Subcutaneous adipose tissue (tissue), 4 donors: ENCODE results near the gene ACSM3. TPM values are rescaled to one million over a fixed set of nuclear protein-coding genes. Genes with fewer than 3 reads are reported as not detected.

ENCODE experiments used
- CTCF ChIP-seq: fragments of 450-650 bp; IDR thresholded peaks from one replicate; pipeline ENCODE4 v1.5.1; 2016; ENCODE audit warnings: low read depth, mild to moderate bottlenecking, control low read depth, antibody characterized with exemption, moderate library complexity
- total RNA-seq, 4 donors: library from RNA; depleted of rRNA; stranded (reverse); fragments of >200 nt; gene quantifications; one replicate each; pipeline ENCODE4 v1.1.0, GENCODE V29; 2016

ACSM3 gene
- total RNA-seq, 4 donors from 2014 or later, result 0.66 to 4.4 (median 1.6) TPM

GRCh38 chr16:20762404-20763123, 1.2 kb upstream of the ACSM3 start:
- no peak for TF ChIP-seq CTCF

- no peak for TF ChIP-seq CTCF
Observed at GRCh38 chr16:20765732-20766131, 1.9 kb downstream of the ACSM3 start.

- no peak for TF ChIP-seq CTCF
Observed at GRCh38 chr16:20766294-20766693, 2.5 kb downstream of the ACSM3 start.

GRCh38 chr16:20767577-20767976, 3.8 kb downstream of the ACSM3 start:
- TF ChIP-seq CTCF, result no peak

- no peak for TF ChIP-seq CTCF
Observed at GRCh38 chr16:20768121-20768520, 4.3 kb downstream of the ACSM3 start.

GRCh38 chr16:20768818-20769217, 5.0 kb downstream of the ACSM3 start:
- TF ChIP-seq CTCF, result no peak

- no peak for TF ChIP-seq CTCF
Observed at GRCh38 chr16:20773679-20774078, 9.9 kb downstream of the ACSM3 start.
